Endodermal cell (in vitro differentiated cells): Measurements from ENCODE around the gene ZNF407. TPM values are rescaled to one million over a fixed set of nuclear protein-coding genes. Genes with fewer than 3 reads are reported as not detected.

Source experiments
- DNase-seq: peaks from one replicate; pipeline ENCODE4 v3.0.0-alpha.2; 2017
- H3K27ac ChIP-seq: 2 replicates; pipeline ENCODE4 v1.5.1; 2013; ENCODE audit warnings: mild to moderate bottlenecking, low read depth, low read length, moderate library complexity
- H3K27me3 ChIP-seq: 2 replicates; pipeline ENCODE4 v1.6.1; 2013; ENCODE audit warnings: mild to moderate bottlenecking, low read length, moderate library complexity; ENCODE audit not compliant: insufficient read depth, control insufficient read depth, poor library complexity, severe bottlenecking
- H3K36me3 ChIP-seq: 2 replicates; pipeline ENCODE4 v1.7.0; 2013; ENCODE audit warnings: mild to moderate bottlenecking, low read length, moderate library complexity; ENCODE audit not compliant: control insufficient read depth, insufficient read depth
- H3K4me1 ChIP-seq: one replicate; pipeline ENCODE4 v1.7.0; 2013; ENCODE audit warnings: low read length; ENCODE audit not compliant: control insufficient read depth, insufficient read depth
- H3K4me3 ChIP-seq: 2 replicates; pipeline ENCODE4 v1.5.1; 2013; ENCODE audit warnings: mild to moderate bottlenecking, low read length, moderate library complexity
- H3K9ac ChIP-seq: 2 replicates; pipeline ENCODE4 v1.6.1; 2013; ENCODE audit warnings: mild to moderate bottlenecking, low read length, moderate library complexity; ENCODE audit not compliant: poor library complexity, severe bottlenecking; ENCODE audit errors: extremely low read depth
- H3K9me3 ChIP-seq: 2 replicates; pipeline ENCODE4 v1.6.1; 2013; ENCODE audit warnings: mild to moderate bottlenecking, low read length, moderate library complexity; ENCODE audit not compliant: control insufficient read depth
- H3K27ac Mint-ChIP-seq: 2 replicates; pipeline ENCODE4 v1.8.0; 2020; ENCODE audit warnings: mixed read lengths
- H3K27me3 Mint-ChIP-seq: 2 replicates; pipeline ENCODE4 v1.8.0; 2021; ENCODE audit warnings: mild to moderate bottlenecking, mixed read lengths; ENCODE audit not compliant: insufficient read depth
- H3K36me3 Mint-ChIP-seq: 2 replicates; pipeline ENCODE4 v1.8.0; 2020; ENCODE audit warnings: low read depth, mixed read lengths
- H3K4me1 Mint-ChIP-seq: 2 replicates; pipeline ENCODE4 v1.8.0; 2020; ENCODE audit warnings: mixed read lengths
- H3K4me3 Mint-ChIP-seq: 2 replicates; pipeline ENCODE4 v1.8.0; 2020; ENCODE audit warnings: mild to moderate bottlenecking, moderate library complexity, mixed read lengths
- H3K9me3 Mint-ChIP-seq: 2 replicates; pipeline ENCODE4 v1.8.0; 2020; ENCODE audit warnings: mild to moderate bottlenecking, mixed read lengths
- WGBS, 2 experiments: methylation state at CpG; one replicate each; pipeline versions ENCODE4 v1.1.5 to v1.1.7; 2013; ENCODE audit warnings: missing lambda C conversion rate in 2 of 2, mixed read lengths in 1 of 2; ENCODE audit not compliant: insufficient coverage in 1 of 2, insufficient read length in 1 of 2; 5-methylcytosine and 5-hydroxymethylcytosine counted together
- total RNA-seq, 2 donors: library from RNA; stranded (reverse); fragmentation: NEBNext Ultra II Directional in 1 of 2; extraction: Animal tissue kit (Norgen Biotek cat#: 25700) in 1 of 2; gene quantifications; 2 replicates in 1 of 2; 3 replicates in 1 of 2; pipeline ENCODE4 v1.2.1, GENCODE V29; 2021
- TF ChIP-seq, protein P1 (sequence below): fragments of 200-600 bp; sonication (generic); conservative IDR thresholded peaks from 2 replicates; pipeline ENCODE4 v1.5.0; 2021; ENCODE audit warnings: antibody characterized with exemption, mild to moderate bottlenecking

The ZNF407 gene
- total RNA-seq, 2 donors from 2014 or later = 7.6 to 13.1 TPM

DNA sequence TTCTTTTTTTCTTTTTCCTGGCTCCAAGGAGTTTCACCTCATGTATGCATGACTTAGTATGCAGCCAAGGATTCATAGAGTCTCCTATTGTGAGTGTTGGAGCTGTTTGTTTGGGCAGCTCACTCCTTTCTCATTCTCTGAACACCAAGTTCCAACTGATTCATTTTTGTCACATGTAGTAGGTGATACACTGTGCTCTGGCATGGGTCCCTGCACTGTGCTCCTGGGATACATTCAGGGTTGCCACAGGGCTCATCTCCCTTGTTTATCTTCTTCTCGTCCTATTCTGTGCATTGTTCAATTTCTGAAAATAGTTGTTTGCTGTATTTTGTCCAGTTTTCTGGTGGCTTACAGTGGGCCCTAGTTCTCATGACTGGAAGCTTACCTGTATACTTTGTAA is 96.8 kb downstream of the ZNF407 start:
- H3K36me3 ChIP-seq = no peaks in the 10 kb centered on the region
- Mint-ChIP-seq H3K4me3 (no peak overlapping the region), H3K27ac (no peak overlapping the region), H3K4me1 (no peaks in the 10 kb centered on the region), H3K27me3 (no peaks in the 10 kb centered on the region), H3K9me3 (no peaks in the 10 kb centered on the region), H3K36me3 (no peaks in the 10 kb centered on the region)
- H3K27ac ChIP-seq = no peak overlapping the region
- TF ChIP-seq, protein P1, sequence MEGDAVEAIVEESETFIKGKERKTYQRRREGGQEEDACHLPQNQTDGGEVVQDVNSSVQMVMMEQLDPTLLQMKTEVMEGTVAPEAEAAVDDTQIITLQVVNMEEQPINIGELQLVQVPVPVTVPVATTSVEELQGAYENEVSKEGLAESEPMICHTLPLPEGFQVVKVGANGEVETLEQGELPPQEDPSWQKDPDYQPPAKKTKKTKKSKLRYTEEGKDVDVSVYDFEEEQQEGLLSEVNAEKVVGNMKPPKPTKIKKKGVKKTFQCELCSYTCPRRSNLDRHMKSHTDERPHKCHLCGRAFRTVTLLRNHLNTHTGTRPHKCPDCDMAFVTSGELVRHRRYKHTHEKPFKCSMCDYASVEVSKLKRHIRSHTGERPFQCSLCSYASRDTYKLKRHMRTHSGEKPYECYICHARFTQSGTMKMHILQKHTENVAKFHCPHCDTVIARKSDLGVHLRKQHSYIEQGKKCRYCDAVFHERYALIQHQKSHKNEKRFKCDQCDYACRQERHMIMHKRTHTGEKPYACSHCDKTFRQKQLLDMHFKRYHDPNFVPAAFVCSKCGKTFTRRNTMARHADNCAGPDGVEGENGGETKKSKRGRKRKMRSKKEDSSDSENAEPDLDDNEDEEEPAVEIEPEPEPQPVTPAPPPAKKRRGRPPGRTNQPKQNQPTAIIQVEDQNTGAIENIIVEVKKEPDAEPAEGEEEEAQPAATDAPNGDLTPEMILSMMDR = no peak
- H3K4me1 ChIP-seq = no peaks in the 10 kb centered on the region
- no peak for DNase-seq
- no peaks in the 10 kb centered on the region for H3K27me3 ChIP-seq
- H3K4me3 ChIP-seq = no peak overlapping the region
- 100% methylated on average over 1 of the region's 1 CpG; no CpG with 5 or more reads in 1 of the 2 experiments for WGBS, 2 experiments
- no peak overlapping the region for H3K9ac ChIP-seq
- no peaks in the 10 kb centered on the region for H3K9me3 ChIP-seq

DNA sequence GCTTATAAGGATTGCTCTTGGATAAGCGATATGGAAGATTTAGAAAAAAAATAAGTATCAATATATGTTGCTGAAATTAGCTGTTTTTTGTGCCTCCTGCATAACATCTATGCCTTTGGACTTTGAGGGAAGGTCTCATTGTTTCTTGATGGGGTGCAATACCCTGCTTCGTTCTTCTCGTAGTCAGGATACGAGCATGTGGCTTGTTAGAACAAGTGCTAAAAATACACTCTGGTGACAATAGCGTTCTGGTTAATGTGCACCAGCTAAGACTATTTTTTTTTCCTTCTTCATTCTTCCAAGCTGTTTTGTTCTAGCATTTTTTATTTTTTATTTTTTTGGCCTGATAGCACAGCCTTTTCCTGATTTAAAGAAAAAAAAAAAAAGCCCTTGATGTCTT is 97.5 kb downstream of the ZNF407 start:
- Mint-ChIP-seq H3K9me3 (no peaks in the 10 kb centered on the region), H3K4me3 (no peak overlapping the region), H3K27me3 (no peaks in the 10 kb centered on the region), H3K4me1 (no peaks in the 10 kb centered on the region), H3K36me3 (no peaks in the 10 kb centered on the region), H3K27ac (no peak overlapping the region)
- Histone ChIP-seq H3K9me3 (no peaks in the 10 kb centered on the region), H3K4me3 (no peak overlapping the region), H3K27me3 (no peaks in the 10 kb centered on the region), H3K4me1 (no peaks in the 10 kb centered on the region), H3K36me3 (no peaks in the 10 kb centered on the region), H3K27ac (no peak overlapping the region), H3K9ac (no peak overlapping the region)
- no peak for DNase-seq
- TF ChIP-seq, protein P1 = no peak
- 93 to 96% methylated on average over 4 to 5 of the region's 5 CpGs for WGBS, 2 experiments

DNA sequence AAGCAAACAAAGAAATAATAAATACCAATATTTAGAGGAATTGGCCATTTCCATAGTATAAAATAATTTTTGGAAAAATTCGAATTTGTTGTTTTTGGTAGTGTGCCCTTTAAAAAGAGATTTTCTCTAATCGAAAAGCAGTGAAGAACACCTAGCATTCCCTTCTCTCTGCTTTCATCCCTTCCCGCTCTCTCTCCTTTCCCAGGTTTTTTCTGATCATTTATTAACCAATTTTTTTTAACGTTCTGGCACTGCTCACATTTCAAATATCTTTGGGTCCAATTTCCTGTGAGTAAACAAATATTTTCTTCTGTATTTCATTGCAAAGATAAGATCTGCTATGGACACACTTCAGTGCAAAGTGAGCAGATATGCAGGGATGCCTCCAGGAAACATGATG is 101.2 kb downstream of the ZNF407 start:
- Mint-ChIP-seq H3K4me3 (no peak overlapping the region), H3K4me1 (no peaks in the 10 kb centered on the region), H3K27ac (no peak overlapping the region), H3K36me3 (no peaks in the 10 kb centered on the region), H3K9me3 (no peaks in the 10 kb centered on the region), H3K27me3 (no peaks in the 10 kb centered on the region)
- 77 to 93% methylated on average over 3 to 4 of the region's 4 CpGs for WGBS, 2 experiments
- Histone ChIP-seq H3K9ac (no peak overlapping the region), H3K4me1 (no peaks in the 10 kb centered on the region), H3K36me3 (no peaks in the 10 kb centered on the region), H3K27me3 (no peaks in the 10 kb centered on the region), H3K4me3 (no peak overlapping the region), H3K27ac (no peak overlapping the region), H3K9me3 (no peaks in the 10 kb centered on the region)
- DNase-seq = no peak
- TF ChIP-seq, protein P1 = no peak
